Measurements from ENCODE around the gene ANKRD63. TPM values are rescaled to one million over a fixed set of nuclear protein-coding genes. Genes with fewer than 3 reads are reported as not detected.

Gene ANKRD63
- polyA plus RNA-seq, 1 of the 3 experiments (the other 2 are of a cell fraction) = not detected

GRCh38 chr15:40271685-40272484, 11.0 kb downstream of the ANKRD63 start:
- CTCF ChIA-PET = interaction anchor here (0.9 to 25.6 kb wide), 9 partner anchors 9 to 234 kb away, joined by 3 to 868 read pairs (median 184); partner anchors contain the start of genes ANKRD63, CCDC9B, INAFM2 and PAK6

More at GRCh38 chr15:40271685-40272484, 11.0 kb downstream of the ANKRD63 start:
- POLR2A ChIA-PET = no interaction called here
- H3K27me3 ChIP-seq (ENCODE audit: insufficient read depth) = no peaks in the 10 kb centered on the region
- no peaks in the 10 kb centered on the region for H3K36me3 ChIP-seq (replicated peaks in 1 of 2; ENCODE audit: control insufficient read depth in 1 of 2, insufficient read depth in 2 of 2, low read length in 1 of 2)
- H3K79me2 ChIP-seq (ENCODE audit: insufficient read depth) = no peaks in the 10 kb centered on the region
- TF ChIP-seq EZH2phosphoT487 (IDR thresholded peaks at IDR 0.05; ENCODE audit: borderline replicate concordance, low read depth) = no peak
- TF ChIP-seq USF2 (IDR thresholded peaks at IDR 0.05; ENCODE audit: borderline replicate concordance, low read depth, low read length) = no peak
- TF ChIP-seq TCF12 (IDR thresholded peaks at IDR 0.05) = no peak
- no peak for TF ChIP-seq FOXM1 (IDR thresholded peaks at IDR 0.05; ENCODE audit: low read depth)
- TF ChIP-seq CTCF (IDR thresholded peaks at IDR 0.05) = no peak
- TF ChIP-seq ELF1 (IDR thresholded peaks at IDR 0.05) = no peak
- TF ChIP-seq POLR2AphosphoS5 (IDR thresholded peaks at IDR 0.05; ENCODE audit: low read depth, low read length) = no peak
- TF ChIP-seq REST (IDR thresholded peaks at IDR 0.05; ENCODE audit: low read depth, low read length) = no peak
- no peak for TF ChIP-seq USF1 (IDR thresholded peaks at IDR 0.05; ENCODE audit: borderline replicate concordance, low read depth)
- TF ChIP-seq TAF1 (IDR thresholded peaks at IDR 0.05; ENCODE audit: borderline replicate concordance, low read depth, low read length) = no peak
- TF ChIP-seq RFX5 (IDR thresholded peaks at IDR 0.05; ENCODE audit: low read length) = no peak
- no peak for TF ChIP-seq RXRA (IDR thresholded peaks at IDR 0.05; ENCODE audit: borderline replicate concordance, low read depth)
- H4K20me1 ChIP-seq (ENCODE audit: insufficient read depth) = no peaks in the 10 kb centered on the region
- H3K9ac ChIP-seq = no peak overlapping the region
- no peaks in the 10 kb centered on the region for H3K9me3 ChIP-seq
- H3K4me1 ChIP-seq (ENCODE audit: control insufficient read depth in 1 of 2, insufficient read depth in 2 of 2, low read depth in 1 of 2, low read length in 1 of 2) = peaks cover 0 to 2% of the 10 kb centered on the region in 2 experiments; a peak in 1 of 4 replicates
- H3K4me3 ChIP-seq (ENCODE audit: low read depth in 2 of 2, low read length in 1 of 2) = no peak overlapping the region
- no peak overlapping the region for H3K4me2 ChIP-seq
- no peak overlapping the region for H2AFZ ChIP-seq (ENCODE audit: low read depth)
- whole genome bisulfite sequencing (ENCODE audit: low lambda C conversion rate) = 92% methylated on average over 12 of the region's 25 CpGs
- H3K27ac ChIP-seq (ENCODE audit: low read depth in 2 of 2, low read length in 1 of 2) = no peak overlapping the region
- no peaks in the 10 kb centered on the region for H3F3A ChIP-seq (replicated peaks; ENCODE audit: insufficient read depth)
- H3K9me2 ChIP-seq = no peaks in the 10 kb centered on the region
- no peak for DNase-seq

Data from SK-N-SH (cell line).